HG03103 (cell line): ENCODE measurements around the gene PNPO.

Experiments used
- ATAC-seq: cut with Tn5 transposase; IDR thresholded peaks from one replicate; pipeline ENCODE4 v1.9.1; 2021; ENCODE audit warnings: low read depth; ENCODE audit not compliant: unreplicated experiment

The PNPO gene

DNA sequence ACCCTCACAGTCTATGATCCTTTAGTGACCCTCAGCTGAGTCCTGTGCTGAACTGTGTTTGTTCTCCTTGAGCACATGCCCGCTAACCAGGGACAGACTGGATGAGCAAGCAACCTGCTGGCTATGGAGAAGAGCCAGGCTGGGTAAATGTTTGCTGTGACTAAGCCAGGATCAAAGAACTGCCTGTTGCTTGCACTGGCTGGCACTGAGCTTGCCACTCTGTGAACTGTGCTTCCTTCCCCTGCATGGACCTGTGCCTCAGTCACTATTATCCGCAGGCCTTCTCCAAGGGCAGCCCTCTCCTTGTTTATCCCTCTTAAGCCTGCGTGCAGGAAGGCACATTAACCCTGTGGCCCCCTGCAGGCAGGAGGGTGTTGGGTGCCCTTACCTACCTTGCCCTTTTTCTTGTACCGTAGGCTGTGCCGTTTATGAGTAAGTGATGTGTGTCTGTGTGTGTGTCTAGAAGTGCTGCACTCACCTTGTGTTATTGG lies 7.4 kb downstream of the PNPO start:
- ATAC-seq, result no peak

DNA sequence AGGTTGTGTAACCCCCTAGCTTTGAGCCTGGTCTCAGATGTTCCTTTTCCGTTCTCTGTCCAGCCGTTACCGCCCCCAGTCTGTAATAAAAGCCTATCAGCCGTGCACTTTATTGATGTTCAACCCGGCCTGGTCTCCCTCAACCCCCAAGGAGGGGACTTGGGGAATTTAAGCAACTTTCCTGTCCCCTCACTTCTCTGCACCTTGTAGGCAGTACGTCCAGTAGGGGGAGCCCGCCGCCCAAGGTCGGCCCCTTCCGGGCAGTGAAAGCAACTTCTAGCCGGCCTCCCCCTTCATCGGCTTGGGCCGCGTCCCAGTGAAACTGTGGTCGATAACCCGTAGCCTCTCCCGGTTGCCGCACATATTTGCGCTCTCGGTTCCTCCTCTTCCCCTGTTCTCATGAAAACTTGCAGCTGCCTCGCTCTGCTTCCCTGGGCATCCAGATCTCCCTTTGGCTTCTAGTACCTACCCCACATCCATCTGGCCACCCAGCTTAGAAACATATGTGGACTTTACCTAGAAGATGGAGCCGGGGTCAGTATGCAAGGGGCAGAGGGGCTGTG lies 7.9 kb downstream of the PNPO start:
- ATAC-seq, result no peak

DNA sequence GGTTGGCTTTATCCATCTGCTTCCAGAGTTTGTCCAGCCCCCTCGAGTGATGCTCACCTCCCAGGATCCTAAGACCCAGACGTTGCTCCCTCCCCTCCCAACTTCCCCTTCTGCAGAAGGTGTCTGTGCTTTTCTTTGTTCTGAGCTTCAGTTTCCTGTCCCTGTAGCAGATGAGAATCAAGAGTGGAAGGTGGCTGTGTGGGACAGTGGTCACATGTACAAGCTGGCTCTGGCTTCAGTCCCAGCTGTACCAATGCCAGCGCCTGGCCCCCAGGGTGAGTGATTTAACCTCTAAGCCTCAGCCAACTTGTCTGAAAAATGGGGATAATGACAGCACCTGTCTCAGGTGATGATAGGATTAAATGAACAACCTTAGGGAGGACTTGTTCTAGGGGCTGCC lies 8.6 kb downstream of the PNPO start:
- ATAC-seq, result no peak

DNA sequence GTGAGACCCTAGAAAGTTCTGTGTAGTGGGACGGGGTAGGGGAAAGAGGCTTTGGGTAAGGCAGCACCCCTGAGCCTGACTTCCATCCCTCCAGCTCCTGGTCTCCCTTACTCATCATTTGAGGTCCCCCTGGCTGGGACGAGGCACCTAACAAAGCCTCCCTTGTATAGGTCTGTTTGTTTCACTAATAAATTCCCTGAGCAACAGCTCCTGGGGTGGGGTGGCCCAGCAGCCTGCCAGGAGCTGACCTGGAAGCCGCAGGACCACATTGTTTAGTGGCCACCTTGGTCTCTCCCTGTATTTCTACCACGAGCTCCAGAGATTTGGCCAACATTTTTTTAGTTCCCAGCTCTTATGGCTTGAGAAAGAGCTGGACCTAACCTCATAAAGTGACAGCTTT lies 9.1 kb downstream of the PNPO start:
- ATAC-seq, result no peak

DNA sequence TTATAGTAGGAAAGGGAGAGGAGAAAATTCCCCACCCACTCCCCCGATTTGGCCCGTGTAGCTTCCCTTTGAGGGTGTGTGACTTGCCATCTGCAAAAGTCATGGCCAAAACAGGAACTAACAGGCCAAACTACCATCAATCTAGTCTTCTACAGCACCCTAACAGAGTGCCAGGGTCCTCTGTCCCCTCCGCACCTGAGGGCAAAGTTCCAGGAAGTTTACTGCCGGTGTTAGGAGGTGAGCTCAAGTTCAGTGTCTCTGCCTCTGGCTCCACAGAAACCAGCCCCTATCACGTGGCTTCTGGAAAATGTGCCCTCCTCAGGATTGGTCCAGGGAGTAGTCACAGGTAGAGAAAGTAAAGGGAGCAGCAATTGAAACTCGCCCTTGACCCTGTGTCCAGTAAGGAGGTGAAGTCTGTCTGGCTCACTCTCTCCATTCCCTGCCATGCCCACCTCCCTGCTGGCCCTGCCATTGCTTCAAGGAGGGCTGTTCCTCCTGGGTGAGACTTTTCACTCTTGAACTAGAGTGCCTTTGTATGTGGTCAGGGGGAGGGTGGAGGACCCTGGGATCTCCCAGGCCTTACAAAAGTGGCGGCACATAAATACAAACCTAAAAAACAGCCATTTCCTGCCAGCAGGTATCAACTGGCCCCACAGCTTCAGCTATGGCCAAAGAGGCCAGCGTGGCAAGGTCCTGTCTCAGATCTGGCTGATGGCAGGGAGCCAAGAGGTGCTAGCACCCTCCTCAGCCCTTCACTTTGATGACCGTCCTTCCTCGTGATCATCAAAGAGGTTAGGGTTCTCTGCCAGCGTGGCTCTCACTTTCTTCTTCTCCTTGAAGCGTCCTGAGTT lies 11.0 kb downstream of the PNPO start:
- no peak for ATAC-seq

DNA sequence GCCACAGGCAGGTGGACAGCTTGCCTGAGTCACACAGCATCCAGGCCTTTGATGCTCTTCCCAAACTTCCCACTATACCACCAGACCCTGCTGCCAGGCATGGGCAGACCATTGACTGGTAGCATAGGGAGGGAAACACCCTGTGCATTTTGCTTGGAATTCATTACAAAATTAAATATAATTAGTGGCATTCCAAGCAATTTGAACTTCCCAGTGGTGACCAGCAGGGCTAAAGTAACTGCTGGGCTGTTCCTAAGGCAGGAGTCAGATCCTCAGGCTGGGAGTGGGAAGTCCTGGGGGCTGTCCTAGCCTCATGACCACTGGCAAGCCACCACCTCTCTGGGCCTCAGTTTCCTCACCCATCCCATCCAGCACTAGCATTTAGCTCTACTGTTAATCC lies 12.5 kb downstream of the PNPO start:
- ATAC-seq, result no peak

DNA sequence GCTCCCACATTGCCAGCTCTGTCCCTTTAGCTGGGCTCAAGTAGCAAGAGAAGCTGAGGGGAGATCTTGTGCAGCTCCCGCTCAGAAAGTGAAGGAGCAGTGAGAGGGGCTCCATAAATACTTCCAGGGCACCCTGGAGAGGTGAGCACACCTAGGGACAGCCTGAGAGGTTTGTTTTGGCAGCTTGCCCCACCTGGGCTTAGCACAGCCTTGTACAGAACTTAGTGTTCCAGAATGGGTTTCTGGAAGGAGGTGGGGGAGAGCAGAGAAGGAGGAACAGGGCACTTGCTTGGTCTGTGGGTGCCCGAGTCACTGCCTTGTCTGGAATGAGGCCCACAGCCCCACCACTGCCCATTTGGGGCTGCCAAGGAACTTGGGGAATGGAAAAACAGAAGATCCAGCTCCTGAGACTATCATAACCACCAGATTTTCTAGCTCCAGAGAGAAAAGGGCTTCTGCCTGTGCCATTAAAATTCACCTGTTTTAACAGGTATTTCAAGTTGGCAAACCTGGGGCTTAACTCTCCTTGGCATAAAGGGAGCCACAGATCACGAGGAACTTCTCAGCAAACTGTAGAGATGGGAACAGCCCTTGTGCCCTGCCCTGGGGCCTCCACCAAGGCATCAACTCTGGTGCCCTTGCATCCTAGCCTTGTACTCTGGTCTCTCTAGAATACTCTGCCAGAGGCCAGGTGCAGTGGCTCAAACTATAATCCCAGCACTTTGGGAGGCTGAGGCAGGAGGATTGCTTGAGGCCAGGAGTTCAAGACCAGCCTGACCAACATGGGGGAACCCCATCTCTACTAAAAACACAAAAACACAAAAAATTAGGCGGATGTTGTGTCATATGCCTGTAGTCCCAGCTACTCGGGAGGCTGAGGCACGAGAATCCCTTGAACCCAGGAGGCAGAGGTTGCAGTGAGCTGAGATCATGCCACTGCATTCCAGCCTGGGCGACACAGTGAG lies 14.4 kb downstream of the PNPO start:
- ATAC-seq, result no peak

DNA sequence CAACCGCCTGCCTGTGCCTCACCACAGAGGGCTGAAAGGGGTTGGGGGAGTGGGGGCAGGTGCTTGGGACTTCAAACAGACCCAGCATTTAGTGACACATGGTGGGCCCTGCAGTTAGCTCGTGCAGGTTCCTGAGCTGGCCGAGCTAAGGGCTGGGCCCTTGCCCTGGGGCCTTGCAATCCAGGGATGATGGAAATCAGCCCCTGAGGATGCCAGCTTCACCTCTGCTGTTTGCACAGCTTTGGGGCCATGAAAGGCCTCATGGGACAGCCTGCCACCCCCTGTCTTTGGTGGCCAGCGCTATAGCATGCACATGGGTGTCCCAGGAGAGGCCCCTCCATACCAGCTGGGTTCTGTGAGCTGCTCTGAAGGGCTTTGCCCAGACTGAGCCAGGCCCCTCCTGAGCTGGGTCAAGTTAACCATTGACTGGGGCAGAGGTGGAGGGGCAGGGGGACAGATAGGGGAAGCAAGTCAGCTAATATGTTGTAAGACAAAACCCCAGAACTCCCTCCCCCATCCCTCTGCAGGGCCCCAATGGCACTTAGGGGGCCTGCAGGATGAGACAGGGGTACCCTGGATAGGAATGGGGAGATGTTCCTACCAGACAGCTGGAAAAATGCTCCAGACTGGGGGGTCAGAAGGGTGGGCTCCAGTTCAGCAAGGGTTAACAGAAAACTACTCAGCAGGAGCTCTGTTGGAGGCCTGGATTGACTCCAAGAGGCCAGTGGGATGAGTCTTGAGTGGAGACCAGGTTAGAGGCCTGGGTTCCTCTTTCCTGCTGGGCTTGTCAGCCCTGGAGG lies 15.6 kb downstream of the PNPO start:
- ATAC-seq, result no peak

DNA sequence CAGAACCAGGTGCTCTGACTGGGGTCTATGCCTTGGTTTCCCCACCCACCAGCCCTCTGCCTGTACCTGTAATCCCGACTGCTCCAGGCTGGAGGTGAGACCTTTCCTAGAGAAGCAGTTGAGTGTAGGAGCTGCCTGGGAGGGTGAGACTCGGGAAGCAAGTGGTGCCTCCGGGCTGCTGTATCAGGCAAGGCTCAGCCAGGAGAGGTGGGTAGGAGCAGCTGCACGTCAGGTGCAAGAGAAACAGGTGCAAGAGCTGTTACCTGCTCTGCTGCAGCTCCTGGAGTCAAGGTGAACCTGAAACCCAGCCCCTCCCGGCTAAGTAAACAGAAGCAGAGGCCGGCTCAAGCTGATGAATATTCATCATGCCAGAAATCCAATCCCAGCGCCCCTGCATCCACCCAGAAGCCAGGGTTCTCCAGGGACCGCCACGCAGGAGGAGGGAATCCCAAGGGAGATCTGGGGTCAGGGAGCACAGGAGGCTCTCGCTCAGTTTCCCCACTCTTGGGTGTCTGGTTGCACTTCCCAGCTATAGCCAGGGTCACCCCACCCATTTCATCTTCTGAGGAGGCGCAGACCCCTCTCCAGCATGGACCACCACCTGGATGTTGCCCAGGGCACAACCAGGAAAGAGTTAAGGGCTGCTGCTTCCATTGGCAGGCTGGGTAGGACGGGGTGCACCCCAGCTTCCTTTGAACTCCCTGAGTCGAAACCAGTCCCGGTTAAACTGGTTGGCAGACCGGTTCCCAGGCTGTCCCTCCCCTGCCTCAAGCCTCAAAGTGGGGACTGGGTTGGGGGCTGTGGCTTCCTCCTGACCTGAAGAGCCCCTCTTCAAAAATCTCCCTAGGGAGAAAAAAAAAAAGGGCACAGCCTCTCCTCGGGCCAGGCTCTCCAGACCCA lies 16.5 kb downstream of the PNPO start, which contains the start of gene PRR15L:
TSS of gene PRR15L (minus strand) at position 293 of the 900 bp plus-strand sequence. CDS start 4,649 bp downstream, outside the sequence.
- no peak for ATAC-seq

DNA sequence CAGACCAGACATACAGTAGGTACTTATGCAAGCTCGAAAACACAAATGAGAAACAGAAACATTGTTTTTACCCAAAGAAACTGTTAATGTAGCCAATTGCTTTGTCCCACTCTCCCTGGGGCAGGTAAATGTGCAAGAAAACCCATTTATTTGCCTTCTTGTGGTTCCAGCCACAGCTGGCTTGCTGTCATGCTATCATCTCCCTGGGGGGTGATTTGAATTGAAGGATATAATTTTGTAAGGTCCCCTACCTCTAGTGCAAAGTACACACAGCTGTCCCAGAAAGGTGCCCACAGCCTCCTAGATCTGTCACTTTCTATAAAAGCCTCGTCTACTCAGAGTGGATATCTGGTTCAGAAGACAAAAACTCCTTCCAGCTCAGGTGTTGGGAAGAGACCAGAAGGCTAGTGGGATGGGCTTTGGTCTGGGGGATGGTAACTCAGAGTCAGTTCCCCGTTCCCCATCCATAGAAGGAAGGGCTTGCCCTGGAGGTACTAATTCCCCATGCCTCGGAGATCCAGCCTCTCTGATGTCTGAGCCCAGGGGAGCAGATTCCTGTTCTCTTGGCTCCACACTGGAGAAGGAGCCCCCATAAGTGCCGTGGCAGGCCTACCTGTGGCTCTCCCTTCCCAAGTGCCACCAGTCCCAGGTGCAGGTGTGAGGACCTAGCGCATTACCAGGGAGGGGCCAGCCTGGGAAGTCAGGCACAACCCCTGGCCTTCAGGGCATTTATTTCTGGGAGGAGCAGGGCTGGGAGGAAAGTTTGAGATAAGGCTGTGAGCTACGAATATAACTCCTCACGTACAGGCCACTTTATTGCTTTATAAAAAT lies 18.7 kb downstream of the PNPO start:
- no peak for ATAC-seq

DNA sequence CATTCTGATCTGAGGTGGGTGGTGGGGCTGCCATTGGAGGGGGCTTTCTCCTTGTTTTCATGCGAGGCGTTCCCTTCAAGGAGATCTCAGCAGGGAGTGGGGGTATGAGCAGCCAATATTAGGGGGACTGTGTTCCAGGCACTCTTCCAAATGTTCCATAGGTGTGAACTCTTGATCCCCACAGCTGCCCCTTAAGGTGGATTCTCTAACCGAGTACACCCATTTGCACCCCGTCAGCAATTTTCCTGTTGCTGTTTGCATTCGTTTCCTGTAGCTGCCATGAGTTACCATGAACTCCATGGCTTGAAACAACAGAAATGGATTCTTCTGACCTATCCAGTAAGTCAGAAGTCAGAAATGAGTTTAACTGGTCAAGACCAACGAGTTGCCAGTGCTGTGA lies 20.0 kb downstream of the PNPO start:
- ATAC-seq, result no peak

DNA sequence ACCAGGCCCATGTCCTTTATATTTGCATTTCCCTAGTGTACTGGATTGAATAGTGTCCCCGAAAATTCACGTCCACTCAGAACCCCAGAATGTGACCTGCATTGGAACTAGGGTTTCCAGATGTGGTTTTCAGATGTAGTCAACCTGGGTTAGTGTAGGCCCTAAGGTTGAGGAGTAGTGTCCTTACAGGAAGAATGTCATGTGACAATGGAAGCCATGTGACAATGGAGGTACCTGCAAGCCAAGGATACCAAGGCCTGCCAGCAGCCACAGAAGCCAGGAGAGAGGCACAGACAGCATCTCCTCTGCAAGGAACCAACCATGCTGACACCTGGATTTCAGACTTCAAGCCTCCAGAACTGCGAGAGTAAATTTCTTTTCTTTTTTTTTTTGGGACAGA lies 21.5 kb downstream of the PNPO start:
- no peak for ATAC-seq

DNA sequence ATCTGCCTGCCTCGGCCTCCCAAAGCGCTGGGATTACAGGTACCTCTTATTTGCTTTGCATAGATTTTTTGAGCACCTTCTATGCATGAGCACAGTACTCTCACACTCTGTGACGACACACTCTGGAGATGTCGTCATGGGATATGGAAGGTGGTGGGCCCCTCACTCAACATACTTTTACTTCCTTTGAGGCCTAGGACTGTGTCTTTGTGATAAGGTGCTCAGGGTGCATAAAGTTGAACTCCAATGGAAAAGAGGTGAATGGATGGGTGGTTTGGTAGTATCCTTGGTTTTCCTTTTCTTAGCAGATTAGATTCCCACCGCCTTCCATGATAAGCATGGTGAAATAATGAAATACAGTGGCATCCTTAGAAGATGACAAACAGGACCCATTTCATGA lies 23.5 kb downstream of the PNPO start:
- no peak for ATAC-seq

DNA sequence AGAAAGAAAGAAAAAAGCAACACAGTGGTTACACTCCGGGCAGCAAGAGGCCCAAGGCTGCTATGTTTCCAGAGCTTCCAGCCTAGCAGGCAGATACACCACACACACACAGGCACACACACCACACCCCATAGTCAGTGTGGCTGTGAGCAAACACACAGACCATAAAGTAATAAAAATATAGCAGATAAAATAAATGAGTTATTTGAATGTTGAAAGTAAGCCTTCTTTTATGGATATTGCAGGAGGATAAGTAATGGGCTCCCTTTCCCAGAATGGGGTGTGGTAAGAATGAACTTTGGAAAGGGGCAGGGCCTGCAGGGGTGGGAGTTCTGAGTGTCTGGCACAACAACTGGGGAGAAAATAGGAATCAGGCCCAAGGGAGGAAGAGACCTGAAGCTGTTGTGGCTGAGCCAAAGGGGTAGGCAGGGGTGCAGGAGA lies 24.7 kb downstream of the PNPO start:
- no peak for ATAC-seq

DNA sequence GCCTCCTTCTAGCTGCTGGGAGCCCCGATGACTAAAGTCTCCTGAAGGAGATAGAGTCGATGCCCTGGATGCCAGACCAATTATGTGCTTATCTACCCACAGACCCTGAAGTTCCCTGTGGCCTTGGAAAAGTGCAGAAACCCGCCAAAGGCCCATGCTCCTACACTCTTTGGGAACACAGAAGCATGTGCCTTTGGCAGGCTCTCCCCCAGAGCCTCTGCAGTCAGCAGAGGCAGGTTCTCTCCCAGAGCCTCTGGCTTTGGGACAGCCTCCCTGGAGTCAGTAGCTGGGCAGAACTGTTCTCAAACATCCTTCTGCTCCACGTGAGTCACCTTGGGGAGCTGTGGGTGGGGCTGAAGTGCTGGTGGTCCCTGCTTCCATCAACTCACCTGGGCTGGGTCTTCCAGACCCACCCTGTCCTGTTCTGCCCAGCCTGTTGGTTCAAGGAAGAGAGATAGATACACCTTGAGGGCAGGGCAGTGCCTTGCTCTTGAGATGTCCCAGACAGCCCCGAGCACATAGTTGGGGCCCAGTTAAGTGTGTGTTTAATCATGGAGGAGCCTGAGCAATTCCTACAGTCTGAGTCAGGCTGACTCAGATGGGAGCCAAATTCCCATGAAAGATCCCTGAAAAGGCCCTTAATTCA lies 26.4 kb downstream of the PNPO start:
- ATAC-seq, result no peak

DNA sequence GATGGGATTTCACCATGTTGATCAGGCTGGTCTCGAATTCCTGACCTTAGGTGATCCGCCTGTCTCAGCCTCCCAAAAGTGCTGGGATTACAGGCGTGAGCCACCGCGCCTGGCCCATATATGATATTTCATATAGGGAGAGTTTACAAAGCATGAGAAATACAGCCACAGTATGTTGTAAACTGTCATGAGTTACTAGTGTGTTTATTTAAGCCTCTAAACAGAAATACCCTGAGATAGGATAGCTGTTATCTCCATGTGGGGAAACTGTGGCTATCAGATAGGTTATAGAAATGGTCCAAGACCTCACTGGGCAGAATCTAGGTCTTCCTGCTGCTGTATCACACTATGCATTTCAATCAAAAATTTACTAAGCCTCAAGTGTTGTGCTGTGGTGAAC lies 27.5 kb downstream of the PNPO start:
- no peak for ATAC-seq

DNA sequence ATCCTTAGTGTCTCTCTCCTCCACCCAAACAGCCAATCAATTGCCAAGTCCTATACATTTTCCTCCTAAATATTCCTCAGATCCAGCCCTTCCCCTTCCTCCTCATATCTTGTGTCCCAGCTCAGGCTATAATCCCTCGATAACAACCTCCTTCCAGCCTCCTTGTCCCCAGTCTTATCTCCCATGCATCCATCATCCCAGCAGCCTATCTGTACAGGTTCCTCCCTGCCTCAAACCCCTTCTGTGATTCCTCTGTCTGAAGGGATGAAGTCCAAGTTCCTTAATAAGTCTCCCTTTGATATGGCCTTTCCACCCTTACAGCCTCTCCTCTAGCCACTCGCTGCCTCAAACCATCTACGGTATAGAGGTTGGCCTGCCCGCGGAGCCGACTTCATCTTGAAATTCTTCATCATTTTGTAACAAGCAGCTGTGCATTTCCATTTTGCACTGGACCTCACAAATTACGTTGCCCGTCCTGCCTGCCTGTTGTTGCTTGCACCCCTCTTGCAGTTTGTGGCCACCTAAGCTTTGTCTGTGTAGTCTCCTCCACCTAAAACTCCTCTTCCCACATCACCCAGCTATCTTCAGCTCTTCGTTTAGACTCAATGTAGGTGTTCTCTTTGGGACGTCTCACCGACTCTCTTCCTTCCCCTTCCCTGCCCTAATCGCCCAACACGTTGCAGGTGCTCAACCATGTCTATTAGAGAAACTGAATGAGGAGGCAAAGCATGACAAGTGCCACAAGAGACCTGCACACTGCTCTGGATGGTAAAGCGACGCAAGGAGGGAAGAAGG lies 28.8 kb downstream of the PNPO start:
- ATAC-seq, result no peak
